Neural cell (in vitro differentiated cells): ENCODE results near the gene PPP1R8. TPM values are rescaled to one million over a fixed set of nuclear protein-coding genes. Genes with fewer than 3 reads are reported as not detected.

ENCODE experiments used
- H2AFZ ChIP-seq: fragments of 200-600, 300-800 bp; sonication (generic), shearing (Covaris generic); 2 replicates; pipeline ENCODE4 v1.6.0; 2014; ENCODE audit warnings: low read depth, mild to moderate bottlenecking, antibody characterized with exemption, low read length, moderate library complexity
- H3F3A ChIP-seq: fragments of 200-600 bp; shearing (Covaris generic); 2 replicates; pipeline ENCODE4 v1.6.1; 2016; ENCODE audit warnings: mild to moderate bottlenecking, moderate library complexity, mixed read lengths, antibody characterized with exemption, low read length; ENCODE audit not compliant: insufficient read depth, poor library complexity, severe bottlenecking
- H3K27ac ChIP-seq: fragments of 200-600, 300-800 bp; sonication (generic), shearing (Covaris generic); 2 replicates; pipeline ENCODE4 v1.5.1; 2014; ENCODE audit warnings: mild to moderate bottlenecking, low read length, moderate library complexity
- H3K27me3 ChIP-seq: fragments of 300-800, 200-600 bp; sonication (generic), shearing (Covaris generic); 2 replicates; pipeline ENCODE4 v1.6.0; 2014; ENCODE audit warnings: mild to moderate bottlenecking, low read depth, low read length, moderate library complexity; ENCODE audit not compliant: insufficient read depth
- H3K36me3 ChIP-seq: fragments of 300-800, 200-600 bp; sonication (generic), shearing (Covaris generic); 2 replicates; pipeline ENCODE4 v1.5.1; 2014; ENCODE audit warnings: mild to moderate bottlenecking, antibody characterized with exemption, low read length, moderate library complexity; ENCODE audit not compliant: insufficient read depth
- H3K4me2 ChIP-seq: fragments of 300-800, 200-600 bp; sonication (generic), shearing (Covaris generic); 2 replicates; pipeline ENCODE4 v1.6.0; 2014; ENCODE audit warnings: mild to moderate bottlenecking, low read length
- H3K4me3 ChIP-seq: fragments of 300-800, 200-600 bp; sonication (generic), shearing (Covaris generic); 2 replicates; pipeline ENCODE4 v1.5.1; 2014; ENCODE audit warnings: mild to moderate bottlenecking, low read length, moderate library complexity
- H3K79me2 ChIP-seq: fragments of 200-600 bp; shearing (Covaris generic); replicated peaks from 2 replicates; pipeline ENCODE4 v1.6.0; 2014; ENCODE audit warnings: mild to moderate bottlenecking, low read length, moderate library complexity; ENCODE audit not compliant: insufficient read depth
- H3K9ac ChIP-seq: fragments of 300-800, 200-600 bp; sonication (generic), shearing (Covaris generic); 2 replicates; pipeline ENCODE4 v1.6.1; 2016; ENCODE audit warnings: mild to moderate bottlenecking, low read length, mixed read lengths
- H3K9me2 ChIP-seq: fragments of 200-600 bp; shearing (Covaris generic); 2 replicates; pipeline ENCODE4 v1.6.1; 2016; ENCODE audit warnings: mild to moderate bottlenecking, low read length, mixed read lengths; ENCODE audit not compliant: insufficient read depth
- H3K9me3 ChIP-seq: fragments of 200-600, 300-800 bp; sonication (generic), shearing (Covaris generic); 2 replicates; pipeline ENCODE4 v1.6.1; 2016; ENCODE audit warnings: mild to moderate bottlenecking, mixed run types, low read length, moderate library complexity, mixed read lengths
- H4K20me1 ChIP-seq: fragments of 200-600 bp; shearing (Covaris generic); 2 replicates; pipeline ENCODE4 v1.6.1; 2016; ENCODE audit warnings: mild to moderate bottlenecking, mixed run types; ENCODE audit not compliant: insufficient read depth
- CTCF ChIP-seq: fragments of 450-650 bp; IDR thresholded peaks from 2 replicates; pipeline ENCODE4 v1.5.1; 2014; ENCODE audit warnings: antibody characterized with exemption, mild to moderate bottlenecking, moderate library complexity; ENCODE audit not compliant: poor library complexity, severe bottlenecking
- EP300 ChIP-seq: fragments of 450-650 bp; conservative IDR thresholded peaks from 2 replicates; pipeline ENCODE4 v1.6.1; 2014; ENCODE audit warnings: antibody characterized with exemption, mild to moderate bottlenecking, moderate library complexity; ENCODE audit not compliant: poor library complexity, severe bottlenecking
- EZH2 ChIP-seq: fragments of 200-600, 300-800 bp; shearing (Covaris generic), sonication (generic); IDR thresholded peaks from 2 replicates; pipeline ENCODE4 v1.6.1; 2014; ENCODE audit warnings: antibody characterized with exemption, low read length, borderline replicate concordance, mild to moderate bottlenecking; ENCODE audit not compliant: insufficient read depth, poor library complexity, severe bottlenecking
- MXI1 ChIP-seq: fragments of 450-650 bp; conservative IDR thresholded peaks from 2 replicates; pipeline ENCODE4 v1.6.1; 2014; ENCODE audit warnings: antibody characterized with exemption, mild to moderate bottlenecking; ENCODE audit not compliant: poor library complexity, severe bottlenecking
- POLR2AphosphoS5 ChIP-seq: IDR thresholded peaks from 2 replicates; pipeline ENCODE4 v1.6.1; 2012
- RAD21 ChIP-seq: fragments of 450-650 bp; conservative IDR thresholded peaks from 2 replicates; pipeline ENCODE4 v1.6.1; 2014; ENCODE audit warnings: antibody characterized with exemption, mild to moderate bottlenecking, moderate library complexity
- REST ChIP-seq: IDR thresholded peaks from 2 replicates; pipeline ENCODE4 v1.6.1; 2012; ENCODE audit warnings: borderline replicate concordance
- SMC3 ChIP-seq: fragments of 450-650 bp; conservative IDR thresholded peaks from 2 replicates; pipeline ENCODE4 v1.6.1; 2014; ENCODE audit warnings: antibody characterized with exemption, mild to moderate bottlenecking, moderate library complexity; ENCODE audit not compliant: poor library complexity
- TAF1 ChIP-seq: IDR thresholded peaks from 2 replicates; pipeline ENCODE4 v1.6.1; 2012; ENCODE audit warnings: low read depth
- polyA plus RNA-seq: library from polyadenylated mRNA; depleted of rRNA; stranded (reverse); fragments of >200 nt; gene quantifications from 2 replicates; pipeline ENCODE4 v1.2.3, GENCODE V29; 2014

Gene PPP1R8
- polyA plus RNA-seq, 1 donor from 2014 or later = 90.1 TPM

GRCh38 chr1:27878787-27879335 lies 48.3 kb downstream of the PPP1R8 start:
- H3K36me3 ChIP-seq = no peaks in the 10 kb centered on the region
- no peaks in the 10 kb centered on the region for H4K20me1 ChIP-seq
- H3F3A ChIP-seq = no peaks in the 10 kb centered on the region
- no peak overlapping the region for H3K27ac ChIP-seq
- no peaks in the 10 kb centered on the region for H3K9me3 ChIP-seq
- H3K27me3 ChIP-seq = no peaks in the 10 kb centered on the region
- H3K79me2 ChIP-seq = no peaks in the 10 kb centered on the region
- H3K4me3 ChIP-seq = no peak overlapping the region
- H3K9ac ChIP-seq = no peak overlapping the region
- H2AFZ ChIP-seq = no peak overlapping the region
- H3K9me2 ChIP-seq = no peaks in the 10 kb centered on the region
- no peak for TF ChIP-seq TAF1
- TF ChIP-seq POLR2AphosphoS5 = no peak
- no peak for TF ChIP-seq MXI1
- no peak for TF ChIP-seq REST
- TF ChIP-seq EZH2 = no peak
- no peak for TF ChIP-seq SMC3
- TF ChIP-seq CTCF = no peak
- TF ChIP-seq RAD21 = no peak
- no peak for TF ChIP-seq EP300
- H3K4me2 ChIP-seq = no peak overlapping the region

GRCh38 chr1:27879374-27880082 lies 48.9 kb downstream of the PPP1R8 start:
- no peaks in the 10 kb centered on the region for H3F3A ChIP-seq
- H3K9ac ChIP-seq = no peak overlapping the region
- no peaks in the 10 kb centered on the region for H3K79me2 ChIP-seq
- no peak overlapping the region for H2AFZ ChIP-seq
- H3K4me3 ChIP-seq = no peak overlapping the region
- H3K36me3 ChIP-seq = no peaks in the 10 kb centered on the region
- no peaks in the 10 kb centered on the region for H3K9me3 ChIP-seq
- H3K27ac ChIP-seq = no peak overlapping the region
- H3K9me2 ChIP-seq = no peaks in the 10 kb centered on the region
- H4K20me1 ChIP-seq = no peaks in the 10 kb centered on the region
- H3K27me3 ChIP-seq = no peaks in the 10 kb centered on the region
- no peak overlapping the region for H3K4me2 ChIP-seq
- no peak for TF ChIP-seq RAD21
- TF ChIP-seq EP300 = no peak
- TF ChIP-seq TAF1 = no peak
- no peak for TF ChIP-seq REST
- no peak for TF ChIP-seq MXI1
